ENCODE measurements around the gene GLT1D1. TPM values are rescaled to one million over a fixed set of nuclear protein-coding genes. Genes with fewer than 3 reads are reported as not detected.

The GLT1D1 gene
- total RNA-seq, 2 experiments from 2014 or later: 0.19 to 0.22 TPM

GRCh38 chr12:128823216-128823915, 29.9 kb upstream of the GLT1D1 start:
- Mint-ChIP-seq H3K9me3 (no peaks in the 10 kb centered on the region), H3K4me1 (ENCODE audit: low read depth) (peaks cover 33% of the 10 kb centered on the region), H3K36me3 (ENCODE audit: low read depth) (peaks cover 9% of the 10 kb centered on the region), H3K27me3 (peaks cover 6% of the 10 kb centered on the region), H3K4me3 (peak overlapping the region; percentile 85), H3K27ac (no peak overlapping the region)
- peaks cover 3% of the 10 kb centered on the region for H3K36me3 ChIP-seq (ENCODE audit: insufficient read depth, low read length)
- DNase-seq (peak in 4 of 14 experiments; percentile 4 to 12 (median 8)), ATAC-seq (ENCODE audit: poor library complexity) (no peak)
- POLR2A ChIA-PET: no interaction called here
- CTCF ChIA-PET: no interaction called here
- H3K9me3 ChIP-seq (ENCODE audit: control insufficient read depth in 1 of 2, insufficient read depth in 1 of 2, low read length in 2 of 2): peaks cover 0 to 5% of the 10 kb centered on the region in 2 experiments
- H3K4me1 ChIP-seq (ENCODE audit: insufficient read depth, low read length): peaks cover 43% of the 10 kb centered on the region
- intact Hi-C loops (cut with DNase I, micrococcal nuclease): no loop called here
- no peaks in the 10 kb centered on the region for H3K27me3 ChIP-seq (ENCODE audit: control insufficient read depth in 1 of 2, insufficient read depth in 2 of 2, low read length in 2 of 2)
- peak overlapping the region; percentile 80 for H3K4me3 ChIP-seq (ENCODE audit: low read length)
- no peak overlapping the region for H3K27ac ChIP-seq (ENCODE audit: low read depth in 1 of 2, low read length in 2 of 2)
- no peak for TF ChIP-seq CTCF (IDR thresholded peaks at IDR 0.05)

- no peak within 1 kb of the TSS for H3K27ac ChIP-seq (ENCODE audit: low read depth in 1 of 2, low read length in 2 of 2)
- Mint-ChIP-seq H3K36me3 (ENCODE audit: low read depth) (peaks cover 9% of the 10 kb centered on the region), H3K4me3 (peak within 1 kb of the TSS; percentile 88), H3K9me3 (no peaks in the 10 kb centered on the region), H3K27me3 (peaks cover 10% of the 10 kb centered on the region), H3K27ac (peak within 1 kb of the TSS; percentile 66), H3K4me1 (ENCODE audit: low read depth) (peaks cover 28% of the 10 kb centered on the region)
- CTCF ChIA-PET: no interaction called here
- ATAC-seq (ENCODE audit: poor library complexity) (peak; percentile 94), DNase-seq (peak; percentile 72 to 95 (median 84))
- H3K9me3 ChIP-seq (ENCODE audit: control insufficient read depth in 1 of 2, insufficient read depth in 1 of 2, low read length in 2 of 2): peaks cover 0 to 5% of the 10 kb centered on the region in 2 experiments
- no peak for TF ChIP-seq CTCF (IDR thresholded peaks at IDR 0.05)
- H3K36me3 ChIP-seq (ENCODE audit: insufficient read depth, low read length): peaks cover 3% of the 10 kb centered on the region
- peak within 1 kb of the TSS; percentile 80 for H3K4me3 ChIP-seq (ENCODE audit: low read length)
- H3K27me3 ChIP-seq (ENCODE audit: control insufficient read depth in 1 of 2, insufficient read depth in 2 of 2, low read length in 2 of 2): no peaks in the 10 kb centered on the region
- H3K4me1 ChIP-seq (ENCODE audit: insufficient read depth, low read length): peaks cover 37% of the 10 kb centered on the region
- POLR2A ChIA-PET: no interaction called here
- intact Hi-C loops (cut with DNase I, micrococcal nuclease): no loop called here
Measured at GRCh38 chr12:128823916-128824839, 29.1 kb upstream of the GLT1D1 start, which contains the start of gene SLC15A4. Gene SLC15A4 (minus strand): TSS chr12:128823958. CDS start chr12:128823943, 15 bp downstream.

GRCh38 chr12:128825835-128826234, 27.4 kb upstream of the GLT1D1 start:
- H3K9me3 Mint-ChIP-seq: no peaks in the 10 kb centered on the region
- no peak overlapping the region for H3K4me3 ChIP-seq (ENCODE audit: low read length)
- H3K27me3 ChIP-seq (ENCODE audit: control insufficient read depth in 1 of 2, insufficient read depth in 2 of 2, low read length in 2 of 2): no peaks in the 10 kb centered on the region
- CTCF ChIA-PET: no interaction called here
- H3K36me3 Mint-ChIP-seq (ENCODE audit: low read depth): peaks cover 4% of the 10 kb centered on the region
- peaks cover 33% of the 10 kb centered on the region for H3K4me1 ChIP-seq (ENCODE audit: insufficient read depth, low read length)
- peaks cover 0 to 5% of the 10 kb centered on the region in 2 experiments for H3K9me3 ChIP-seq (ENCODE audit: control insufficient read depth in 1 of 2, insufficient read depth in 1 of 2, low read length in 2 of 2)
- TF ChIP-seq CTCF (IDR thresholded peaks at IDR 0.05): no peak
- intact Hi-C loops (cut with DNase I, micrococcal nuclease): no loop called here
- no peak overlapping the region for H3K27ac Mint-ChIP-seq
- H3K27me3 Mint-ChIP-seq: peaks cover 16% of the 10 kb centered on the region
- ATAC-seq (ENCODE audit: poor library complexity) (no peak), DNase-seq (no peak)
- H3K4me1 Mint-ChIP-seq (ENCODE audit: low read depth): peaks cover 12% of the 10 kb centered on the region
- peak overlapping the region; percentile 36 for H3K4me3 Mint-ChIP-seq
- H3K27ac ChIP-seq (ENCODE audit: low read depth in 1 of 2, low read length in 2 of 2): no peak overlapping the region
- no peaks in the 10 kb centered on the region for H3K36me3 ChIP-seq (ENCODE audit: insufficient read depth, low read length)
- POLR2A ChIA-PET: no interaction called here

Data from CD4-positive, alpha-beta T cell (primary cell).